8988T (cell line): ENCODE results near the gene IRAK1.

Experiments used
- DNase-seq: peaks from one replicate; pipeline ENCODE4 v3.0.0; 2011

The IRAK1 gene

DNA sequence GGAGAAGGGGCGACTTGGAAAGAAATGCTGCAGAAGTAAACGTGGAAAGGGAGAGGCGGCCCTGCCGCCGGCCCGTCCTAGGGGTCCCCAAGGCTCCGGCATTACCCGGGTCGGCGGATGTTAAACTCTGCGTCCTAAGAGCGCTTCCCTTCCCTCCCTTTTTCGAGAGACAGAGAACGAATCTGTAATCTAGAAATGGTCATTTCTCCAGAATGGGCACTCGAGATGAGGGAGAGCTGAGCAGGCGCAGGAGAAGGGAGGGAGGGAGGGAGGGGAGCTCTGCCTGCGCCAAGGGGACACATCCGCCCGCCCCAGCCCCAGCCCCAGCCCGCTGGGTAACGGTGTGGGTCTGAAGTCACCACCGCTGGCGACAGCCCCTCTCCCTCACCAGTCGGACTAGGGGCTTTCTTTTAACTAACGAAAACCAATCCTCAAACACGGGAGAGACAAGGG lies 49.8 kb downstream of the IRAK1 start:
- no peak for DNase-seq

DNA sequence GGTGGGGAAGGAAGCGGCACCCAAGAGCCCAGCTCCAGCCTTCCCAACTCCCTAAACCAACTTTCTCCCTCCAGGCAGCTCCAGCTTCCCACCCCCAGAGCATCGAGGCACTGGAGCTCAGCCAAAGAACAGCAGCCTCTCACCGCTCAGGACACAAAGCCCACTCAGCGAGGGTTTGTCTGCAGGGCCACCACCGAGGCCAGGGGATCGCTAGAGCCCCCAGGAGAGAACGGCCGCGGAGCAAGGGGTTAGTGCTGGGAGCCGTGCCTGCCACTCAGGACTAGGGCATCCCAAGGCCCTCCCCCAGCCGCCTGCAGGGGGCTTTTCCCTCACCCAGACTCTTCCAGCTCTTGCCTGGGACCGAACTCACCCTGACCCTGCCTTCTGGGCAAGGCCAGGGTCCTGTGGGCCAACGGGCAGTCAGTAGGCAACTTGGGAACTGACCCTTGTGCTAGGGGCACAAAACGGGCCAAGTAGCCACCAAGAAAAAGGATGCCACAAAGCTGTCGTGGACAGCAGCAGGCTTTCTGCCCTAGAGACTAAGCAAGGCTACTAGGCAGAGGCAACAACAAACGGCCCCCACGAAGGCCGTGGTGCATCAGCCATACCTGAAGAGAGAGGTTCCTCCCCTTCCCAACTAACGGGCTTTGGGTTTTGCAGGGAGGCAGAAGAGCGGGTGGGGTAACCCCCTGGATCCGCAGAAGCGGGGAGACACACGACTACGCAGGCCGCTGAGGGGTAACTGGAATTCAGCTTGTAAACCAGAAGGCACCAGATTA lies 50.4 kb downstream of the IRAK1 start:
- DNase-seq: no peak

DNA sequence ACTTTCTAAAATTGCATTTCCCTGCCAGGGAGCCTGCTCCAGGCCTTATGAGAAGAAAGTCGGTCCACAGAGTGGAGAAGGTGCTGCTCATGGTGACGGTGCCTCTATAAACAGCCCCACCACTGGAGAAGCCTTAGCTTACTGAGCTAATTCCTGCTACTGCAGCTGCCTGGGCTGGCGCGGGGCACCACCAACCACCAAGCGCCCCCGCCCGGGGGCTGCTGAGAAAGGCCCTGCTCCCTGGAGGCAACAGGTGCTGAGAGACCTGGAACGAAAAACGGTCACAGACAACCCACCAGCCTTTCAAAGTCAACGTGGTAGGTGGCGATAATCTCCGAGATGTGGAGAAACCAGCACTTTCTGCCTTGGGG lies 51.0 kb downstream of the IRAK1 start:
- no peak for DNase-seq

DNA sequence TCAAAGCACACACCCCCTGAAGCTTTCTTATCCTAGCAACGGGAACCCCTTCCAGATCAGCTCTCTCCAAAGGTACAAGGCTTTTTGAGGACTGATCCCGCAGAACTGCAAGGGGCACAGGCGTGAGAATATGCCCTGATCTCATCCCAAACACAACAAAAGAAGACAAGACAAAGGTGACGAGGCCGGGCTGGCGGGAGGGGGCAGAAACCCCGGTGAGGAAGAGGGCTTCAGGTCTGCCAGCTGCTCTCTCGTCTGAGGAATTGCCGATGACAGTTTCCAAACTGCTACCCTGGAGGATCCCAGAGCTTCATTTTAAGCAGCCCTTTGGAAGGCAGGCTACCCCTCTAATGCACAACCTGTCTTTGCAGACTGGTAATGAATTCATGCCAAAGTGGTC lies 51.4 kb downstream of the IRAK1 start:
- no peak for DNase-seq

DNA sequence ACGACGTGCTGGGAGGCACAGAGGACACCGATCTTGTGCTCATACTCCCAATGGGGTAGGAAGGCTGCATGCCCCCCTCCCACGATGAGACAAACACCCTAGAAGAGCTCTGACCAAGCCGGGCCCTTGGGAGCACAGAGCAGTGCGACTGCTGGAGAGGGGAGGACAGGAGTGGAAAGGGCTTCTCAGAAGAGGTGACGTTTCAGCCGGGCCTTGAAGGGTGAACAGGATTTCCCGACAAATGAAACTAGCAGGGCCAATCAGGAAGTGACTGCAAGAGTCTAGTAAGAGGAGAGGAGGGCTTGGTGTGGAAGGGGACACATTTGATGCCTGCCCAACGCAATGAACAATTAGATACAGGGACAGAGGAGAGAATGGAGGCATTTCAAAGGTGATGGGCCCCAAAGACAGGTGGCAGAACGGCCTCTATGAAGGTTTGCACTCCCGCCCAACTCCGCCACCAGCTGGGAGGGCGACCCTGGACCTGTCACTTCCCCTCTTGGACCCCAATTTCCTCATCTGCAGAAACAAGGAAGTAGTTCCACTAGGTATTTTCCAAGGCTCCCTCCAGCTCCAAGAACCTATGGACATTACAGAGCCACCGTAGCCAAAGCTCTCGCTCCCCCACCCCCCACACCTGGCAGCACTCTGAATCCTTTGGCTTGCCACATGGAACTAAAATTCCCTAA lies 52.0 kb downstream of the IRAK1 start:
- no peak for DNase-seq

DNA sequence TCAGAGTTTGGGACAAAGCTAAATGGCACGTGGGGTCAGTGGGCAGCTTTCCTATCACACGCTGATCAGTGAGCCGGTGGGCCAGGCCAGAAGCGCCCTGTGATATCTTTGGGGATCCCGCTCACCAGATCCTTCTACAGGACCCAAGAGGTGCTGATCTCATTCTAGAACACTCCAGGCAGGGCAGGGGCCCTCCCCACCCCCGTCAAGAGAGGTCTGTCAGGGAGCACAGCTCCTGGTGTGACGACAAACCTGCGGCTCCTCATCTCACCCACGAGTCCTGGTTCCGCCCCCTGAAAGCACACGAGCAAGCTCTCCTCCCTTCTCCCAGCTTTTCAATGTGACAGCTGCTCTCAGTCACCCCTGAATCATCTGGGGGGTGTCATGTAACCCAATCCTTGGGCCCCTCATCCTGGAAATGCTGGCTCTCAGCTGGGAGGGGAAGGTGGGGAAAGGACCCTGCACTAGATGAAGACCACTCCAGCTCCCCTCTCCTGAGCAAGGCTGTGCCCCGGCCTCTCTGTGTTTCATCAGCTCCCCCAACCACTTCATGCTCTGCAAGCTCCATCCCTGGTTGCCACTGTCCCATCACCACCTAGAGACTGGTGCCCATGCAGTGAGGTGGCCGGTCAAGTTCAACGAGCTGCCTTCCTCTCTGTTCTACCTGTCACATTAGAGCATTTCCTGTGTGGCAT lies 52.7 kb downstream of the IRAK1 start:
- no peak for DNase-seq

DNA sequence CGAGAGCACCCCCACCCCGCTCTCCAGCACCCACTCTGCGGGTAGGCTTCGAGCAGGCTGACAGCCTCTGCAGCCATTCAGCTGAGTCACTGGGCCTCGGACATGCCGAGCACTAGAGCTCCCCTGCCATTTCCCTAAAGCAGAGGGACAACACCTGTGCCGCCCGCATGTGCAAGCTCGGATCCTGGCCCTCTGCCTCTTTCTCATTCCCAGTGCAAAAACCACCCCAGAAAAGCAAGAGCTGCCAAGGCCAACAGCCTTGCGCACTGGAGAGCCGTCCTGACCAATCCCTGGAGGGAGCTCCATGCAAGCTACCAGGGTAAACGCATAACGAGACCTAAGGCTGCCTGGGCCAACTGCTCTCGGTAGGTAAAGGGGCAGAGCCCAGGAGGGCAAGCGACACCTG lies 53.4 kb downstream of the IRAK1 start:
- DNase-seq: no peak

DNA sequence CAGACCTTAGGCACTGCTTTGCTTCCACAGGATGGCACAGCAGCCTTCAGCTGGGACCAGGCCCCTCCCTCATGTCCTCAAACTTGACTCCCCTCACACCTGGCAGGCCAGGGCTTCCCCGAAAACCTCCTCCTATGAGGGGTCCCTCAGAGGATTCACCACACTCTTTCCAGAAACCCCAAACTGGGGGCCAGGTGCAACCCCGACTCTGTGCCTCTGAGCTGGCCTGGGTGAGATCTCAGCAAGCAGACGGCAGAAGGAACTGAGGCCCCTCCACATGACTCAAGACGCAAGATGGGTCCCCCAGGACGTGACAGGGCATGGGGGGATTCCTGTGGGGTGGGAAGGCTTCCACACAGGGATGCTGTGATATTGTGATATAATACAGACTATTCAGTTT lies 54.3 kb downstream of the IRAK1 start:
- DNase-seq: no peak

DNA sequence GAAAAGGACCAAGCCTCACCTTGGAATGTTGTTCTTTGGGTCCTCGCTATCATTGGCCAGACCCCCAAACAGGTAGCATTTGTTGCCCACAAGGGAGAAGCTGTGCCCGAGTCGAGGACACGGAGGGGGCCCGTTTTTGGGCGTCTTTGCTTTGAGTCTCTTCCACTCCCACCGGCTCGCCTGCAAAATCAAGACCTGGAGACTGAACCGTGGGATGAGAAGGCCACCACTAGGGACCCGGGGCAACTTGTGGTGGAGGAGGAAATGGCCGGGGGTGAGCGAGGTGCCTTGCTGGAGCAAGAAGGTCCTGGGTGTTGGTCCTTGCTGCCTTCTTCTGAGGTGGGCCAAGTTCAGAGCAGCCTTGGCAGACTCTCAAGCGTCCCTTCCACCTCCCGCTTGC lies 55.6 kb downstream of the IRAK1 start:
- no peak for DNase-seq

DNA sequence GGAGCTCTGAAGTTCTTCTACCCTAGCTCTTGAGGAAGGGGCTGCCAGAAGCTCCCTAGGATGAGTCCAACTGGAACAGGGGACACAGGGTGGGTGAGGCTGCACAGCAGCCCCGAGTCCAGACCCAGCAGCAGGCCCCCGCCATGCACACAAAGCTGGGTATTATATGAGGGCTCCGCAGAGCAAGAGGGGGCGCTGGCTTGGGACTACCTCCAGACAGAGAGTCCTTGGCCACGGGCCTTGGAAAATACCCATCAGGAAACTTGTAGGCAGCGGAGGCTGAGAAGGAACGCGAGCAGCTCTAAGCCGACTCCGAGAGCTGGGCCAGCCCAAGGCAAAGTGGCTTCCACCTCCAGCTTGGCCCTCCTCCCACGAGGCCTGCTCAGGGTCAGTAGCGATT lies 56.2 kb downstream of the IRAK1 start:
- DNase-seq: no peak

DNA sequence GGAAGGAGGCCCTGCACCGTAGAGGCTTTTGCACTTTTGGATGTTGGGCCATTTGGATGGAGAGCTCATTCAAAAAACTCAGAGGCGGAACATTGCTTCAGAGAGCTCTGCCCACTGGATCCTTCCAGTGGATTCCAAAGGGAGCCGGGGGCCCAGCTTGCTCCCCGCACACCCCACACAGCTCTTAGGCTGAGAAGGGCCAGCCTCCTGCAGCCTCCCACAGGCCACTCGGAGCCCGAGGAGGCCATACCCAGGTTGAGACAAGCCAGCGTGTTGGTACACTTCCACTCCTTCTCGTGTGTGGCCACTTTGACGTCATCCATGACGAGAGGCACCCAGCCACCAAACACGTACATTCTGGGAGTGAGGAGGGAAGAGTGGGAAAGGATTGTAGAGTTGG lies 58.4 kb downstream of the IRAK1 start:
- DNase-seq: no peak

DNA sequence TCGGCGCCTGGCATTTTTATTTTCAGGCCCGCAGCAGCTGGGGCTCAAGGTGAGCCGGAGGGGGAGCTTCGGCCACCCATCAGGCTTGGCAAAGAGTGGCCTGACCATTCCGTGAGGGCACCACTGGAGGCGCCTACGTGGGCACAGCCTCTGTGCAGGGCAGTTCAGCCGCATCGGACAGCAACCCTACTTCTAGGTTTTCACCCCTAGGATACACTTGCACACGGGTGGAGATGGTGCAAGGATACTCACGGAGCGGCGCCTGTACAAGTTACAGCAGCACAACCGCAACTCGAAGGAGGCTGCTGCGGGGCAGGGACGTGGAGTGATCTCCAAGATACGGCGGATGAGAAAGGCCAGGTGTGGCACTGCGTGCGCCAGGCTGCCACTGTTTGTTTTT lies 58.9 kb downstream of the IRAK1 start:
- no peak for DNase-seq
